Measurements from ENCODE around the gene EXOSC3.

GRCh38 chr9:37747271-37747753 is 37.6 kb downstream of the EXOSC3 start:
- no peak for TF ChIP-seq CREB3 (tag; conservative IDR thresholded peaks at IDR 0.05; ENCODE audit: low read depth)
- TF ChIP-seq NR0B1 (IDR thresholded peaks at IDR 0.05; ENCODE audit: partially characterized antibody): no peak
- TF ChIP-seq ZNF780A (CRISPR knock-in tag; IDR thresholded peaks at IDR 0.05): no peak
- TF ChIP-seq ZBTB33 (CRISPR knock-in tag; IDR thresholded peaks at IDR 0.05): no peak
- no peak for TF ChIP-seq FOXK2 (conservative IDR thresholded peaks at IDR 0.05 in 1 of 2, IDR thresholded peaks at IDR 0.05 in 1 of 2; ENCODE audit: low read depth in 2 of 2)
- TF ChIP-seq EZH2 (IDR thresholded peaks at IDR 0.05; ENCODE audit: borderline replicate concordance, low read depth, low read length): no peak
- no peak for TF ChIP-seq ZNF146 (CRISPR knock-in tag; IDR thresholded peaks at IDR 0.05; ENCODE audit: unreplicated experiment)
- TF ChIP-seq NBN (IDR thresholded peaks at IDR 0.05; ENCODE audit: low read depth): 0 out of 2 replicates have a peak, but pooled peaks have one; percentile 31

All from K562 (cell line).